Endothelial cell (in vitro differentiated cells): Measurements from ENCODE around the gene CCDC9. TPM values are rescaled to one million over a fixed set of nuclear protein-coding genes. Genes with fewer than 3 reads are reported as not detected.

Source experiments
- DNase-seq: peaks from one replicate; pipeline ENCODE4 v3.0.0; 2021; ENCODE audit warnings: low spot score
- H3K27ac Mint-ChIP-seq: one replicate; pipeline ENCODE4 v1.8.0; 2021; ENCODE audit warnings: mixed read lengths, inconsistent platforms; ENCODE audit not compliant: unreplicated experiment
- H3K27me3 Mint-ChIP-seq: one replicate; pipeline ENCODE4 v1.8.0; 2021; ENCODE audit warnings: mild to moderate bottlenecking, moderate library complexity, mixed read lengths, inconsistent platforms; ENCODE audit not compliant: unreplicated experiment
- H3K36me3 Mint-ChIP-seq: one replicate; pipeline ENCODE4 v1.8.0; 2021; ENCODE audit warnings: mild to moderate bottlenecking, low read depth, mixed read lengths, inconsistent platforms; ENCODE audit not compliant: unreplicated experiment
- H3K4me1 Mint-ChIP-seq: one replicate; pipeline ENCODE4 v1.8.0; 2021; ENCODE audit warnings: mild to moderate bottlenecking, mixed read lengths, inconsistent platforms; ENCODE audit not compliant: unreplicated experiment
- H3K4me3 Mint-ChIP-seq: one replicate; pipeline ENCODE4 v1.8.0; 2021; ENCODE audit warnings: mild to moderate bottlenecking, mixed read lengths, inconsistent platforms; ENCODE audit not compliant: unreplicated experiment
- H3K9me3 Mint-ChIP-seq: one replicate; pipeline ENCODE4 v1.8.0; 2021; ENCODE audit warnings: mixed read lengths, inconsistent platforms; ENCODE audit not compliant: unreplicated experiment
- total RNA-seq: library from RNA; stranded (reverse); fragmentation: NEBNext Ultra II Directional; extraction: Animal tissue kit (Norgen Biotek cat#: 25700); gene quantifications from one replicate; pipeline ENCODE4 v1.2.1, GENCODE V29; 2021; ENCODE audit not compliant: unreplicated experiment
- TF ChIP-seq, protein P1 (sequence below): fragments of 200-600 bp; sonication (generic); IDR thresholded peaks from one replicate; pipeline ENCODE4 v1.5.0; 2021; ENCODE audit warnings: antibody characterized with exemption; ENCODE audit not compliant: unreplicated experiment

Gene CCDC9
- total RNA-seq, 1 donor from 2014 or later = 28.0 TPM

DNA sequence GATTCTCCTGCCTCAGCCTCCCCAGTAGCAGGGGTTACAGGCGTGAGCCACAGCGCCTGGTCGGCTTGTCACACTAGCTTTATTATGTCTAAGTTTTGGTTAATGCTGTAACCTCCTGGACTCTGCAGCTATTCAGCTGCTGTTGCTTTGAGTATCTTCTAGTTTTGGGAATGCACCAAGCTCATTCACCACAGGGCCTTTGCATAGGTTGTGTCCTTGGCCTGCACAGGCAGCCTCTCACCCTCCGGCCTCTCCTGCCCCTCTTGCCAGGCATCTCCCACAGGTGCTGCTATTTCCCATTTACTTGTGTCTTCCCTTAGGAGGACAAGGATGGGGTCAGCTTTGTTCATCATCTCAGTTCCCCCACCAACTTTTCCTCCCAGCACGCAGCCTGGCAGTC, 2.4 kb upstream of the CCDC9 start:
- TF ChIP-seq, protein P1, sequence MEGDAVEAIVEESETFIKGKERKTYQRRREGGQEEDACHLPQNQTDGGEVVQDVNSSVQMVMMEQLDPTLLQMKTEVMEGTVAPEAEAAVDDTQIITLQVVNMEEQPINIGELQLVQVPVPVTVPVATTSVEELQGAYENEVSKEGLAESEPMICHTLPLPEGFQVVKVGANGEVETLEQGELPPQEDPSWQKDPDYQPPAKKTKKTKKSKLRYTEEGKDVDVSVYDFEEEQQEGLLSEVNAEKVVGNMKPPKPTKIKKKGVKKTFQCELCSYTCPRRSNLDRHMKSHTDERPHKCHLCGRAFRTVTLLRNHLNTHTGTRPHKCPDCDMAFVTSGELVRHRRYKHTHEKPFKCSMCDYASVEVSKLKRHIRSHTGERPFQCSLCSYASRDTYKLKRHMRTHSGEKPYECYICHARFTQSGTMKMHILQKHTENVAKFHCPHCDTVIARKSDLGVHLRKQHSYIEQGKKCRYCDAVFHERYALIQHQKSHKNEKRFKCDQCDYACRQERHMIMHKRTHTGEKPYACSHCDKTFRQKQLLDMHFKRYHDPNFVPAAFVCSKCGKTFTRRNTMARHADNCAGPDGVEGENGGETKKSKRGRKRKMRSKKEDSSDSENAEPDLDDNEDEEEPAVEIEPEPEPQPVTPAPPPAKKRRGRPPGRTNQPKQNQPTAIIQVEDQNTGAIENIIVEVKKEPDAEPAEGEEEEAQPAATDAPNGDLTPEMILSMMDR = no peak
- peaks cover 13% of the 10 kb centered on the region for H3K27me3 Mint-ChIP-seq
- DNase-seq = no peak
- peaks cover 12% of the 10 kb centered on the region for H3K36me3 Mint-ChIP-seq
- H3K4me3 Mint-ChIP-seq = no peak overlapping the region
- peaks cover 16% of the 10 kb centered on the region for H3K4me1 Mint-ChIP-seq
- H3K9me3 Mint-ChIP-seq = no peaks in the 10 kb centered on the region
- no peak overlapping the region for H3K27ac Mint-ChIP-seq

DNA sequence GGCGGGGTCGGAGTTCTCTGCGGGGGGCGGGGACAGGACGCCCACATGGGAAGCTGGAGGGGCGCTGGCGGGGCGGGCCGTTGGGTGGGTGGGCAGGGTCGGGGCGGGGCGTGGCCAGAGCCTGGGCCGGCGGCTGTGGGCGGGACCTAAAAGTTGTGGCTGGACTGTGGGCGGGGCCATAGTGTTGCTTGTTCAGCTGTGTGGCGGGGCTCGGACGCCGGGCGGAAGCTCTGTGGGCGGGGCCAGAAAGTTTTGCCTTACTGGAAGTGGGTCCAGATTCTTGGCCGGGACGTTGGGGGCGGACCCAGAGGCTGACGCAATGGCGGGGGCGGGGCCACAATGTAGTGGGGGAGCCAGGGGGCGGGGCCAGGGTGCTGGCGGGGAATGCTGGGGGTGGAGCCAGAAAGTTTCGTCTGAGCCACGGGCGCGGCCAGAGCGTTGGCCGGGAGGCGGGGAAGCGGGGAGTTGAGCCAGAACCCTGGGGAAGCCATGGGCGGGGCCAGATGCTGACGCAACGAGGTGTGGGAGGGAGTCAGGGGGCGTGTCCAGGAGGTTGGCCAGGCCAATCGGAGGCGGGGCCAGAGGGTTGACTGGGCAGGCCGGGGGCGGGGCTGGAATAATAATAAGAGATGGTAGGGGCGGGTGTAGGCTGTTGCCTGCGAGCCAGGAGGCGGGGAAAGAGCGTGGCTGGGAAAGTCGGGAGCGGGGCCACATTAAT, 527 bp downstream of the CCDC9 start:
- DNase-seq = peak; percentile 100
- H3K36me3 Mint-ChIP-seq = peaks cover 33% of the 10 kb centered on the region
- peak overlapping the region; percentile 93 for H3K4me3 Mint-ChIP-seq
- no peaks in the 10 kb centered on the region for H3K9me3 Mint-ChIP-seq
- H3K4me1 Mint-ChIP-seq = peaks cover 19% of the 10 kb centered on the region
- peak overlapping the region; percentile 99 for H3K27ac Mint-ChIP-seq
- peaks cover 24% of the 10 kb centered on the region for H3K27me3 Mint-ChIP-seq
- TF ChIP-seq, protein P1 = no peak

DNA sequence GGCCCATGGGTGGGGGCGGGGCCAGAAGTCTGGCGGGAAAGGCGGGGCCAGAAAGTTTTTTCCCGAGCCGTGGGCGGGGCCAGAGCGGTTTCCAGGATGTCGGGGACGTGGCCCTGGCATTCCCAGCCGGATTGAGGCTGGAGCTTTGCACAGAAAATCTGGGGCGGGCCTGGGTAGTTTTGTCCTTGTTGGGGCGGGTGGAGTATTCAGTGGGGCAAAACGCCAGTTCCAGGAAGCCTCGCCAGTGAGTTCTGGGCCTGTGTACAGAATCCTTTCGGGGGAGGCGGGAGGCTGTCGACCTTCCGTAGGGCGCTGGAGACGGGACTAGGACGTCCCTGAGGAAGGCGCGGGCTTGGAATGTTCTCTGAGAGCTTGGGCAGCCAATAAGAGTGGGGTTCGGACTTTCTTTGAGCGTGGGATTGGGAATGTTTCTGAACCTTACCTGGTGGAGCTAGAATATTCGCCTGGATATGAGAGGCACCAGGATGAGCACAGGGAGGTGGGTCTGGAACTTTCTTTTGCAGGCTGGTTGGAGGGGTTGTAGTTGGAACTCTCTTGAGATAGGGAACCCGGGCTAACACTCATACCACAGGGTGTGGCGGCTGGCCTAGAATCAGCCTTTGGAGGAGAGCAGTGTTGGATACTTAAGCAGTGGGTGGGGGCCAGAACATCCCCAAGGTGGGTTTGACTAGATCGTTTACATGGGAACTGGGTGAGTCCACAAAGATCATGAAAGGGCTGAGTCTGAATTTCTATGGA, 1.3 kb downstream of the CCDC9 start:
- H3K36me3 Mint-ChIP-seq = peaks cover 36% of the 10 kb centered on the region
- peaks cover 19% of the 10 kb centered on the region for H3K4me1 Mint-ChIP-seq
- TF ChIP-seq, protein P1 = no peak
- no peak for DNase-seq
- H3K27me3 Mint-ChIP-seq = peaks cover 24% of the 10 kb centered on the region
- peak overlapping the region; percentile 99 for H3K27ac Mint-ChIP-seq
- no peaks in the 10 kb centered on the region for H3K9me3 Mint-ChIP-seq
- H3K4me3 Mint-ChIP-seq = peak overlapping the region; percentile 93

DNA sequence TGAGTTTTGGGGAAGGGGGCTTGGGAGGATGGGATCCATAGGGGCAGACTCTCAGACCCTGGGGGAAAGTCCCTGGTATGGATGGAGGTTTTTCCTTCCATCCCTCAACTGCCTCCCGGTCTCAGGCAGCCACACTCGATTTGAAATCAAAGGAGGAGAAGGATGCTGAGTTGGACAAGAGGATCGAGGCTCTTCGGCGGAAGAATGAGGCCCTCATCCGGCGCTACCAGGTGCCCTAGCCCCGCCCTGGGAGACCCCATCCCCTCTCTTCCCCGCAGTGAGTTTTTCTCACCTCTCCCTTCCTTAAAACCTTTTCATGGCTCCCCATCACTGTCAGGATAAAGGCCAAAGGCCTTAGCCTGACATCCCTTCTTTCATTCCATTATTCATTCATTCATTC, 2.1 kb downstream of the CCDC9 start:
- H3K9me3 Mint-ChIP-seq = no peaks in the 10 kb centered on the region
- peaks cover 19% of the 10 kb centered on the region for H3K4me1 Mint-ChIP-seq
- DNase-seq = no peak
- peaks cover 37% of the 10 kb centered on the region for H3K36me3 Mint-ChIP-seq
- peak overlapping the region; percentile 75 for H3K4me3 Mint-ChIP-seq
- H3K27me3 Mint-ChIP-seq = peaks cover 24% of the 10 kb centered on the region
- TF ChIP-seq, protein P1 = no peak
- no peak overlapping the region for H3K27ac Mint-ChIP-seq
